CD4-positive, alpha-beta T cell treated with Interferon alpha-2 for 1 hour (primary cell): Measurements from ENCODE around the gene FRMD1.

Experiments
- DNase-seq, 2 donors: peaks; one replicate each; pipeline ENCODE4 v3.0.0-alpha.2; 2020 to 2022

Gene FRMD1

DNA sequence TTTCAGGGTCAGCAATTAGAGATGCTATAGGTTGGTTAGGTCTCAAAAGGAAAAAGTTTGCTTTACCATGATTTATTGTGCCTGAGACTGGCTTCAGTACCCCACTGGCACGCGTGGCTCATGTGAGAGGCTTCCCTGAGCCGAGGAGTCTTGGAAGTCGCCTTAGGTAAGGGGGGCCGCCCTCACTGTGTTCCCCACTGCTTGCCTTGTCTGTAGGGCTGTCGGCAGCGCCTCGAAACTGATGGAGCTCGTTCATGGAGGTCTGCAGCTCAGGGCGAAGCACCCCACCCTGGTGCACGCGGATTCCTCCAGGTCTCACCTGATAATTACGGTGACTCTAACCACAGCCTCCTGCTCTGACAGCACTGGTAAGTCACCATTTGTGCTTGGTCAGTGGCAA is 39.2 kb downstream of the FRMD1 start:
- DNase-seq = no peak

DNA sequence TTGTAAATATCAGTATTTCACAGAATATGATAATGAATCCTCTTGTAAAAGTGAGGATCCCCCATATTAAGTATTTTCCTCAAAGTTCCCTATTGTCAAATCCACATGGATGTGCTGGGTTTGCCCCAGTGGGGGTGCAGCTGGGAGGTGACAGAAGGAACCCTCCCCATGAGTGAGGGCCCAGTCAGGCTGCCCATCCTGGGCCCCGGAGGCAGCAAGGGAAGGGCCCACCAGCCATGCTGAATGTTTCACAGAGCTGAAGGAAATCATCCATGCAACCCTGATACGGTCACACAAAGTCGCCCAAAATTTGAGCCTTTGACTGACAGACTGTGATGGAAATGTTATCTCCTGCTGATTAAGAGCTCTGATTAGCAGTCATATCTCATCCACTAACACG is 39.7 kb downstream of the FRMD1 start:
- no peak for DNase-seq

DNA sequence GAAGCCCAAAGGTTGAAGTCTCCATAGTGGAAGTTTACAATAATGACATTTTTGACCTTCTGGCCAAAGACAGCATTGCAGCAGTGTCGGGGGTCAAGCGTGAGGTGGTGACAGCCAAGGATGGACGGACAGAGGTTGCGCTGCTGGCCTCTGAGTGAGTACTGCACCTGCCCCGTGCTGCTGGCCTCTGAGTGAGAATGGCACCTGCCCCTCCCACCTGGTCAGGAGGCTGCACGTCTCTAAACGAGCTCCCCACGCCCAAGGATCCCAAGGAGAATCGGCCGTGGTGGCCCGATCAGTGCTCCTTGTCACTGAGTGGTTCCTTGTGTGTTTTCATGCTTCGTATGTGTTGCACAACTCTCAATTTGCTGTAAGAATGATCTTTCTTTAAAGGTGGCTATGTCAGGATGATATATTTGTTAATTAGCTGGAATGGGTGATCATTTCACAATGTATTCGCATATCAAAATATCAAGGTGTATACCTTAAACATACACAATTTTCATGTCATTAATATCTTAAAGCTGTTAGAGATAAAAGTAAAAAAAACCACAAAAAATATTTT is 40.4 kb downstream of the FRMD1 start:
- DNase-seq = no peak

DNA sequence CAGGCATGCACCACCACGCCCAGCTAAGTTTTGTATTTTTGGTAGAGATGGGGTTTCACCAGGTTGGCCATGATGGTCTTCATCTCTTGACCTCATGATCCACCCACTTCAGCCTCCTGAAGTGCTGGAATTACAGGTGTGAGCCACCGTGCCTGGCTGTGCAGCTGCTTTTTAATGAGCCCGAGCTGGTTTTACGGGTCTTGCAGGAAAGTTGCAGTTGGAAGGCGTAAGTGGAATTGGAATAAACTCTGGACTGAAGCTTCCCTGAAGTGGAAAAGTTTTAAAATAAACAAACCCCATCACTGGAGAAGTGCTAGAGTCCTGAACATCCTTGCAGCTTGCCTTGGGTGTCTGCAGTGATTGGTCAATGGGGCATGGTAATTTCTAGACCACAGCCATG is 41.2 kb downstream of the FRMD1 start:
- DNase-seq = no peak

DNA sequence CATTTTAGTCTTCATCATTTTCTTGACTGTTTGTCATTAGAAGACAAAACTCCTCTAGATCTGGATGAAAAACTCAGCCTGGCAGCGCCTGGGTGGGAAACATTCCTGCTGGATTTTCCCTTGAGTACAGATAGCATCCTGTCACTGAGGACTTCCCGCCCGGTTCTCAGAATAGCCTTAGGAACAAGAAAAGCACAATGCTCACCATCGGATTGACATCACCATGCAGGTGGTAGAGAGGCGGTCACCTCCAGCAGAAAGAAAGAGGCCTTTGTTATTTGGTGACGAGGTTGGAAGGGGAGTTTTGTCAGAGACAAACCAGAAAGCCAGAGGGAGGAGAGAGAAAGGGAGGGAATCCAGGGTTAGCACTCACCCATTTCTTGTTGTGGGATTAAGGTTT is 41.8 kb downstream of the FRMD1 start:
- no peak for DNase-seq

DNA sequence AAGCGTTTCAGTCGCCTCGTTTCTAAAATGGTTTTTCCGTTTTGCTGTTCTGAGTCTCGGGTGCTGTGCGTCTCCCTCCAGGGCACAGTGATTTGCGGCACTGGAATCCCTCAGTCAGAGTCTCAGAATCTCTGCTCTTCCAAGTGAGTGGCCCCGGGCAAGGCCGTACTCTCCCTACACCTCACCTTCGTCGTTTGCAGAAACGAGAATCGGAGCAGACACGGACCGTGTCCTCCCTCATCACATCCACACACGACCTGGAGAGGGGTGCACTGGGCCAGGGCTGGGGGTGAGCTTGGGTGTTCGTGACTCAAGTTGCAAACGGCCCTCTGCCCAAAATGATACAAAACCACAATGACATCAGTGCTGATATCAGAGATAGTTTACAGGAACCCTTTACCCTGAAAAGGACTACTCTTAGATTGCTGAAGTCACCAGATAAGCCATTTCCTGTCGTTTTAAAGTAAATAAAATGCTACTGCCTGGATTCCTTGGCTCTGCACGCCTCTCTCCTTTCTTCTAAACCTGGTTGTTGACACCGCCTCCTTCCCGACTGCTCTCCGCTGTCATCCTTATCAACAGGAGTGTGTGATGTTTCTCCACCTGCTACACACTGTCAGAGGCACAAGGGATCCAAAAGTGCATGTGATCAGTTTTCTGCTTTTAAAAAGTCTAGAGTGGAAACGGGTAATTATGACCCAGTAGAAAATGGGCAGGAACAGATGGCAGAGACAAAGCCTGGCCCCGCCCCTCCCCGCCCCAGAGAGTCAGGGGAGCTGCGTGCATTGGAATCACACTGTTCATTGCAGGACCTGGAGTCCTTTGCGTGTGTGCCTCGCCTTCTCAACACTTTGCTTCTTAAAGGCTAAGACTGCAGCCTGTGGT is 43.1 kb downstream of the FRMD1 start:
- peak in 1 of 2 donors; percentile 12 for DNase-seq

DNA sequence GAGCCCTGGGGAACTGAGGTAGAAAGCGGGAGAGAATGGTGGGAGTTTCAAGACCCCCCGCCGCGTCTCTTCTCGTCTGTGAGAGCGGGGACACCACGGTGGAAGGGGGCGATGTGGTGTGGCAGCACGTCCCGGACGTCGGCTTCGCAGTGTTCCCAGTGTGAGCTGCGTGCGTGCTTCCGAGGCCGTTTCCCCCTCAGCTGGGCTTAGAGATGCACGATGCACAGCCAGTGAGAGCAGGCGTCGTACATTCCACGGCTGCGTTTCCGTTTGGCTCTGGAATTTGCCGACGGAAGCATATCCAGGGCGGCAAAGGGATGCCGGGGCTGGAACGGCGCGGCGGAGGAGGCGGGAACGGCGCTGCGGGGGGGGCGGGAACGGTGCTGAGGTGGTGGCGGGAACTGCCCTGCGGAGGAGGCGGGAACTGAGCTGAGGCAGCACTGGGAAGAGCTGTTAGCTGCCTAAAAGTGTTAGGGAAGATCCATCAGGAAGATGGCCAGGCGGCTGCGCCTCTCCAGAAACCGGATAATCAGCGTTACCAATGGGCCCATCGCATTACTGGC is 43.8 kb downstream of the FRMD1 start:
- DNase-seq = no peak

DNA sequence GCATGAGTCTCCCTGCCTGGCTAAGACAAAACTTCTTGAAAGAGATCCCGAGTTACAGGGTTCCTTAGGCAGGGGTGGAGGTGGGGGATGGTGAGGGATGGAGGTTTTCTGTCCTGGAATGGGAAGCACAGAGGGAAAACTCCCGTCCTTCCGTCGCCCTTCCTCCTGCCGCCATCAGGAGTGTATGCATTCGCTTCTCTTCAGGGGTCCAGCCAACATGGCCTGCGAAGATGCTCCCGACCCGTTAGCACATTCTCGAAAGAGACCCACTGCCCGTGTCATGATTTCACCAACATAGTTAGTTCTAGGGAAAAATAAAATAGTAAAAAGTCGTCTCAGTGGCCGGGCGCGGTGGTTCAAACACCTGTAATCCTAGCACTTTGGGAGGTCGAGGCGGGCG is 44.5 kb downstream of the FRMD1 start:
- DNase-seq = no peak

DNA sequence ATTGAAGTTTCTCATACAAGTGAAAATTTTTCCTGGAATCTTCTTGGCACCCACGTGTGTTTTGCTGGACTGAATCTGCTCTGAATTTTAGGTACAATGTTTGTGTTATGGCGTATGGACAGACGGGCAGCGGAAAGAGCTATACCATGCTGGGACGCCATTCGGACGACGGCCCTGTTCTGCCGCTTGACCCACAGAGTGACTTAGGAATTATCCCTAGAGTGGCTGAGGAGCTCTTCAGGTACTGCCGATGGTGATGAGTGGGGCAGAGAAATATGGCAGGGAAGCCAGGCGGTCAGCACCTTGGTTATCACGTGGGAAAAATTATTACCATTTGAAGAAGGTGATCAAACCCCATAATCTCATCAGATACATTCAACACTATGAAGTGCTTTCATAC is 45.2 kb downstream of the FRMD1 start:
- DNase-seq = no peak

DNA sequence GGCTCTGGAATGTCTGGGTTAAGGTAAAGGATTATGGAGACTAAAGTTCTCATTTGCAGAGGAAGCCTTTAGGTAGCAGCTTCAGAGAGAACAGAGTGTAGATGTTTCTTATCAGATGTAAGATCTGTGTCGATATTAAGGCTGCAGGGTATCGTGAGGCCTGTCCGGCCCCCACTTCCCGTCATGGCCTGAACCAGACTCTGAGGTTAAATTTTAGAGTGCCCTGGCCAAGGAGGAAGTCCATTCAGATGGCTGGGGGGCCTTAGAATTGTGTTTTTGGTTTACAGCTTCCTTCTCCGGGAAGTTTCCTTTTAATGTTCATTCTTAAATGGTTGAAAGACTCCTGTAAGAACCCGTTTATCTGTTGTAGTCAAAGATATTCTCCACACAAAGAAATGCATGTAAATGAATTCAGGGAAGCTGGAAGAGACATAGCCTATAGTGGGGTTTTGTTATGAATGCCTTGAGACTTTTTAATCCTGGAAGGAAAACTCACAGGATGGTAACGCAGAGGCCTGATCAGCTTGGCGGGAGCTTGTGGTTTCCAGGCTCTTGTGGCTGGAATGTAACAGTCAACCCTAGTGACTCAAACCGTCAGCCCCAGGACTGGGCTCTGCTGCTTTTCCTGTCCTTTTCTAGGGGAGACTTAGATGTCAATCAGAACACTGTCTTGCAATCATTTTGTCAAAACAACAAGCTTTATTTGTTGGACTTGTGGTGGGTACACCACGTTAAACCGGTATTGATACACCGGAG is 46.8 kb downstream of the FRMD1 start:
- DNase-seq = no peak

DNA sequence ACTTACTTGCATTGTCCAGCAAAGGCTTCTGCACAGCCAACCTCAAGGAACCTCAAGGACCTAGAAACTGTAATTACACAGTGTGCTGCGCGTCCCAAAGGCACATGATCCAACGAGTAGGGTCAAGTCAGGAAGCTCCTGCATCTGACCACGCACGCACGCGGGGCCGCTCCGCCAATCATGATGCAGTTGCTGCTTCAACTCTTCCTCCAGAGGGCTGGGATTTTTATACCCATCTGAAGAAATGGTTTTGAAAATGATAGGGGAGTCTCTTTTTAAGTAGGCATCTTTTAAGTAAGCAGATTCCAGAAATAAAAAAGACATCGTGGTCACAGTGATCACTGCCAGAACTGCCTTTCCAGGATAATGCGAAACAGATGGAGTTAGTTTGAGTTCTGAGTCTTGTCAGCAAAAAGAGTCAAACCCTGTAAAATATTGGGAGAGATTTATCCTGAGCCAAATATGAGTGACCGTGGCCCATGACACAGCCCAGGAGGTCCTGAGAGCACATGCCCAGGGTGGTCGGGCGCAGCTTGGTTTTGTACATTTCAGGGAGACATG is 47.5 kb downstream of the FRMD1 start:
- no peak for DNase-seq

DNA sequence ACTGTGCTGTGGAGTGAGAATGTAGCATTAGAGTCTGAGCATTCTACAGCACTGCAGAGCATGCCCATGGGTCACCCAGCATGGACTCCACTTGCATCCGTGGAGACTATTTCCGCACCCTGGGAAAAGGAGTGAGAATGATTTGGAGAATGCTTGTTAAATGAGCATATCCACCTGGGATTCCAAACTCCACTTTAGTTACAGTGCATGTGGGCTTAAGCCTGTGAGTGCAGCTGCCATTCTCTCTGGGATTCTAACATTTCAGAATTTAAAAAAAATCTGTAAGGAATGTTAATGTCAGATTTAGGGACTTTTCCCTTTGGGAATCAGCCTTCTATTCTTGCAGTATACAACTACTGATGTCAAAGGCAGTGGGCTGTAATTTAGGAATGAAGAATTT is 48.1 kb downstream of the FRMD1 start:
- DNase-seq = no peak

DNA sequence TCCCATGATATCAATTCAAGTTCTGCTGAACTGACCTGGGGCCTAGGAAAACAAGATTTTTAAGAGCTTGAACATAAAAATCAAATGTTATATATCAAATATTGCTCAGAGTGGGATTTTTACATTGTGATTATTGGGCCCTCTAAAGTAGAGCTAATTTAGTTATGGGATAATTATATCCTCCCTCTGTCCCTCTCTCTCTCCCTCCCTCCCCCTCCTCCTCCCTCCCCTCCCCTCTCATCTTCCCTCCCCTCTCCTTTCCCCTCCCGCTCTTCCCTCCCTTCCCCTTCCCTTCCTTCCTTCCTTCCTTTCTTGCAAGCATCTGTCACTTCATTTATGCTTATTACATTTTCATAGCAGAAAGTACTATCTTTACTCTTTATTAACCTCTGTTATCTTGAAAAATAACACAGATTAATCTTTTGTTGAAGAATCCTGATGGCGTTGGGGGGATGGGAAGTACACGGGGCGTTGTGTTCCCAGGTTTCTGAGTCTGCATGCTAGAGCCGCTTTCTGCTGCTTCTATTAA is 48.7 kb downstream of the FRMD1 start:
- DNase-seq = no peak

DNA sequence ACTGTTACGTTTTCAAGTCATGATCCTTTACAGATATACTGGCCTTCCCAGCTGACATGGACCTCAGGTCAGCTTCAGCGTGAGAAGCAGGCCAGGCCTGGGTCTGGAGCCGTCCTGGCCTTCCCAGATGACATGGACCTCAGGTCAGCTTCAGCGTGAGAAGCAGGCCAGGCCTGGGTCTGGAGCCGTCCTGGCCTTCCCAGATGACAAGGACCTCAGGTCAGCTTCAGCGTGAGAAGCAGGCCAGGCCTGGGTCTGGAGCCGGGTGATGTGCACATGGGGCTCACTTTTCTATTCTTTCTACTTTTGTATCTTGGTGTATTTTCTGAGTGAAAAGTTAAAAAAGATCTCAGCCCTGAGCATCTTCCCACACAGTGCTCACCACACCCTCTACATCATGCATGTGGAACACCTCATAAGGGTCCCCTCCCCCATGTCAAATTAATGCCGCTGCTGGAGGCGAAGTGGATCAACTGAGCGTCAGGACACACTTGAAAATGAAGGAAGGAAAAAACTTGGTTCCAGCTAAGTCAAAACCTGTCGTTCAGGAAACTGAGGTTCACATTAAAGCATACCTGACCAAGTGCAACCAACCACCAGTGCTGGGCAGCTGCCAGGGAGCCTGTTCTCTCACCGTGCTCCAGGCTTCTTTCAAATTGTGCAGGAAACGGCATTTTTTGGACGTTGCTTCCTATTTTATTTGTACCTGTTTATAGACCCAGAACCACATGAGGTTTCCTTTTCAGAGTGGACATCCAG is 49.4 kb downstream of the FRMD1 start:
- DNase-seq = no peak

DNA sequence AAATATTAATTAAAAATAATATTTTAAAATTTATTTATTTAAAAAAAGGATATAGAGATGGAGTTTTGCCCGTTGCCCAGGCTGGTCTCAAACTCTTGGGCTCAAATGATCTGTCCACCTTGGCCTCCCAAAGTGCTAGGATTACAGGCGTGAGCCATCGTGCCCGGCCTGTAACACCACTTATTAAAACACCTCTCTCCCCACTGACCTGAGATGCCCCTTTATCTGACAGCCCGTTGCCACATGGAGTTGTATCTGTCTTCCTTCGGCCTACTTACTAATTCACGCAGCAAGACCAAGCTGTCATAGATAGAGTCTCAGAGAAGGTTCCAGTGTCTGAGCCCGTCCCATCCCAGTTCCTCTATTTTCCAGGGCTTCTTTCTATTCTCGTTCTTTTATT is 50.8 kb downstream of the FRMD1 start:
- DNase-seq = no peak

DNA sequence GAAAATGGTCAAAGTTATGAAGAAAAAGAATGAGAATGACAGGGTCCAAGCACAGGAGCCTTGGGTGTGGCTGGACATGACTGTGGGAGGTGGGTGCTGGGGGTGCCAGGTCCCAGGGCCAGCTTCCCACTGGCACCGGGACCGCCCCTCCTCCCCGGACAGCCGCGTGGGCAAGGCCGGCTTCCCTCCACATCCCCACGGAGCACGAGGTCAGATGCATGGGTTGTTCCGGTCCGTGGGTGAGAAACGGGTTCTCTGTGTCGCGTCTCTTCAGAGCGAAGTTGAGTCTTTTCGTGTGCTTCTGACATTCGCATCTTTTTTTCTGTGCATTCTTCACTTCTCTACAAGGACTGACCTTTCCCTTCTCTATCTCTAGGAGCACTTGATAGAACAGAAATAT is 51.5 kb downstream of the FRMD1 start:
- DNase-seq = no peak

DNA sequence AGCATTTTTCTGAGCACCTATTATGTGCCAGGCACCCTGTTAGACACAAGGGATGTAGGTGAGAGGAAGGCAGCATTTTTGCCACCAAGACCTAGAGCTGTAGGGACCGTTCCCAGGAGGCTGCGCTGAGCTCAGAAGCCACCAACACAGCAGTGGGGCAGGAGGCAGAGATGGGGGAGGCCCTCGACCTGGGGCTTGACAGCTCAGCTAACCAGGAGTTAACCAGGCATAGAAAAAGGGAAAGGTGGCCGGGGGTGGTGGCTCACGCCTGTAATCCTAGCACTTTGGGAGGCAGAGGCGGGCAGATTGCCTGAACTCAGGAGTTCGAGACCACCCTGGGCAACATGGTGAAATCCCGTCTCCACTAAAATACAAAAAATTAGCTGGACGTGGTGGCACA is 52.1 kb downstream of the FRMD1 start:
- no peak for DNase-seq

DNA sequence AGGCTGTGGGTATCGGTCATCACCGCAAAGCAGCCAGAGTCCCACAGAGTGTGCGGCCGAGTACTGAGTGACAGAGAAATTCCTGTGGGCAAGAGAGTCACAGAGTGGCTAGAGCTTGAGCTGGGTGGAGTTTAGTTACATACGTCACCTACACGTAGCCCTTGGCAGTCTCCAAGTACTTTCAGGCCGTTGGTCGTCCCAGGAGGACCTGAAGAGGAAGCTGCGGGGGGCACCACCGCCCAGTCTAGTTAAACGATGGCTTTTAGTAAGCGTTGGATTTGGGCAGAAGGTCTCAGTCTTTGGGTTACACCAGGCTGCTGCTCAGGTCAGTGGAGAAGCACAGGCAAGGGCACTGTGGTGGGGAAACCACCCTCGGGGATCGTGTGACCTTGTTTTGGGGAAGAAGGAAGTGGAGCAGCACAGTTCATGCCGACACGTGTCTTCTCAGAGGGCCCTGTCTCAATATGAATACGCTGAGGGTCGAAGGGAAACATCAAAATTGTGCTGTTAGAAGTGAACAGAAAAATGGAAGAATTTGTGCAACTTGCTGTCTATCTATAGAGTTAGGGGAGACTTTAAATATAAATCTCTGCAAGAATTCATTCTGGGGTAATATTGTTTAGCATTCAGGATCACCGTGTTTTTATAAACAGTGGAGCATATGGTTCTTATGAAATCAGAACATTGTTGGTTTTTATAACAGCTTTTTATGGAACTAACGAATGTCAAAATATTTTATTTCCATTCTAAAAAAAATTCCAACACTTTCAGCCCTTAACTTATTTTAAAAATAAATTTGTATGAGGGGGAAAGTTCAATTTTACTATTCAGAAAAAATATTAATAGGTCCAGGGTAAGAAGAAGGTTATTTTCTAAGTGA is 52.9 kb downstream of the FRMD1 start:
- DNase-seq = no peak

DNA sequence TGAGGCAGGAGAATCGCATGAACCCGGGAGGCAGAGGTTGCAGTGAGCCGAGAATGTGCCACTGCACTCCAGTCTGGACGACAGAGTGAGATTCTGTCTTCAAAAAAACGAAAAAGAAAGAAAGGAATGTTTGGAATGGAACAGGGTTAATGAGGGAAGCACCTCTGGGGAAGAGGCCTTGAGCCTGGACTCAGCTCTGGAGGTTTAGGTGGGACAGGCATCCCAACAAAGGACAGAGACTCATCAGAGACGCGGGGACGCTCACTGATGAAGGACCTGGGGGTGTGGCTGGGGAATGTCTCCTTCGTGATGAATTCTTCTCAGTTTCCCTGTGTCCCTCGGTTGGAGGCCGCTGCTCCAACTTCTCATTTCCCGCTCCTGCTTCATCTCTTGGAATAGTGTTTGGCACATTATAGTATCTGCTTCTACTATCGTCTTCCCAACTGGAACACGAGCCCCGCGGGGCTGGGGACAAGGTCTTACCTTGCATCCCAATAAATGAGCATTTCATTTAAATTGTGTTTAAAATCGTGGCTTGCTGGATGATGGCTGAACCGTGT is 54.0 kb downstream of the FRMD1 start:
- DNase-seq = no peak

DNA sequence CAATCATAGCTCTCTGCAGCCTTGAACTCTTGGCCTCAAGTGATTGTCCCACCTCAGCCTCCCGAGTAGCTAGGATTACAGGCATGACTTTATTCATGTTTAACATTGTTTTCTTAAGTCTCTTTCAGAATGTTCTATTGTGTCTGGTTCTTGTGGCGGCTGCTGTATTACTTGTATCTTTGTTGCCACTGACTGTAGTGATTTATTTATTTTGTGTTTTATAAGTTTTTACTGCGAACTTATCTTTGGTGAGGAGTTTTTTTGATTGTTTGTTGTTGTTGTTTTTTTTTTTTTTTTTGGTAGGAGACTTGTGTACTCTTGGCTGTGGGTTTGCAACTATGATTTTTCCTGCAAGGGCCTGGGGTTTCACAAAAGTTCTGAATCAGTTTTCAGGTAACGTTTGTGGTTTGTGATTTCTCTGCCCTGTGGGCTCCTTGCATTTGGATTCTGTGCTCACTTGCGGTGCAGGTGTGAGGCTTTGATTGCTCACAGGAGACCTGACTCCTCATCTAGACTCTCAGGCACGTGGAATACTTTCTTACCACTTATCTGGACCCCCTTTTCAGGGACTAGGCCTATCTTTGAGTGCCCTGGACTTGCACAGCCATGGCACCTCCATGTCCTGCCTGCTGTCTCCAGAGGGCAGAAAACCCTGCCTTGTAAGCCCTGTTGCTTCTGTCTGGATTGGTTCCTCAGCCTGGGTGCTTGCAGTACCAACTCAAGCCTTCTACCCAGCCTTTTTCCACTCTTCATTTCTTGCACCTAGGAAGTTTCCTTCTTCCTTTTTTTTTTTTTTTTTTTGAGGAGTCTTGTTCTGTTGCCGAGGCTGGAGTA is 56.3 kb downstream of the FRMD1 start:
- DNase-seq = no peak
